HCT116 (cell line): ENCODE measurements around the gene CR2. TPM values are rescaled to one million over a fixed set of nuclear protein-coding genes. Genes with fewer than 3 reads are reported as not detected.

Source experiments
- ATAC-seq: fragments of 200-7000 bp; cut with Tn5 transposase; 2 replicates; pipeline ENCODE4 v1.9.1; 2020; ENCODE audit warnings: mild to moderate bottlenecking, moderate library complexity
- BruUV-seq: library from RNA; stranded (reverse); fragments of 400-500 nt; replicated peaks from 2 replicates; lab custom pipeline; 2021; lab: Mats Ljungman, UMichigan
- CTCF ChIA-PET: fragments of 300-600 bp; sonication (Branson Sonifier 250); formaldehyde crosslinking; loops from one replicate; lab custom pipeline; 2021; ENCODE audit warnings: antibody characterized with exemption; lab: Charles Lee
- POLR2A ChIA-PET: fragments of 300-600, 350-600 bp; sonication (Branson Sonifier 250); formaldehyde crosslinking; loops from one replicate; lab custom pipeline; 2021; ENCODE audit warnings: antibody characterized with exemption; lab: Charles Lee
- RAD21 ChIA-PET, 2 experiments: fragments of 300-600 bp; sonication (Branson Sonifier 250); formaldehyde crosslinking; loops; one replicate each; lab custom pipeline; 2023; ENCODE audit warnings: low total read pairs in 2 of 2; ENCODE audit not compliant: uncharacterized antibody in 2 of 2, unreplicated experiment in 2 of 2, low non-redundant PET in 1 of 2; lab: Charles Lee
- DNase-seq: peaks from one replicate; pipeline ENCODE4 v3.0.0-alpha.2; 2010; ENCODE audit warnings: low read depth, low spot score
- H2AFZ ChIP-seq: fragments of 200-600 bp; shearing (Covaris generic), sonication (generic); 2 replicates; pipeline ENCODE4 v1.6.1; 2017; ENCODE audit warnings: low read depth, mixed run types, mixed read lengths, antibody characterized with exemption, low read length; ENCODE audit not compliant: poor library complexity, severe bottlenecking
- H3K27ac ChIP-seq: 2 replicates; pipeline ENCODE4 v1.5.1; 2012; ENCODE audit warnings: low read depth, low read length
- H3K27me3 ChIP-seq: fragments of 200-600 bp; sonication (generic); 2 replicates; pipeline ENCODE4 v1.6.1; 2016; ENCODE audit warnings: mixed run types, low read length, mixed read lengths; ENCODE audit not compliant: insufficient read depth
- H3K36me3 ChIP-seq, 2 experiments: fragments of 200-500 bp in 1 of 2; fragments of 200-600 bp in 1 of 2; sonication (Bioruptor generic) in 1 of 2; sonication (generic) in 1 of 2; 2 replicates each; pipeline versions ENCODE4 v1.5.1 to v1.6.1; 2014 to 2016; ENCODE audit warnings: low read length in 2 of 2, inconsistent platforms in 1 of 2, mixed read lengths in 1 of 2, mixed run types in 1 of 2; ENCODE audit not compliant: insufficient read depth in 2 of 2, control insufficient read depth in 1 of 2
- H3K4me1 ChIP-seq, 2 experiments: fragments of 200-600 bp in 1 of 2; sonication (generic) in 1 of 2; 2 replicates each; pipeline versions ENCODE4 v1.5.1 to v1.6.1; 2012 to 2017; ENCODE audit warnings: low read length in 2 of 2, inconsistent platforms in 1 of 2, mild to moderate bottlenecking in 1 of 2, mixed read lengths in 1 of 2, mixed run types in 1 of 2, moderate library complexity in 1 of 2; ENCODE audit not compliant: insufficient read depth in 2 of 2, control insufficient read depth in 1 of 2
- H3K4me2 ChIP-seq: fragments of 200-600 bp; sonication (generic); 2 replicates; pipeline ENCODE4 v1.6.1; 2017; ENCODE audit warnings: mixed run types, low read length, mixed read lengths
- H3K4me3 ChIP-seq, 2 experiments: fragments of 200-600 bp in 1 of 2; sonication (generic) in 1 of 2; replicated peaks in 1 of 2; 2 replicates each; pipeline ENCODE4 v1.5.1; 2011 to 2016; ENCODE audit warnings: low read length in 2 of 2, control low read depth in 1 of 2, low read depth in 1 of 2, mild to moderate bottlenecking in 1 of 2, mixed read lengths in 1 of 2, mixed run types in 1 of 2
- H3K79me2 ChIP-seq: fragments of 200-600 bp; sonication (generic); 2 replicates; pipeline ENCODE4 v1.6.1; 2017; ENCODE audit warnings: mild to moderate bottlenecking, mixed run types, low read length, moderate library complexity, mixed read lengths; ENCODE audit not compliant: insufficient read depth
- H3K9ac ChIP-seq: fragments of 200-600 bp; sonication (generic); 2 replicates; pipeline ENCODE4 v1.6.1; 2016; ENCODE audit warnings: low read length, mixed read lengths
- H3K9me2 ChIP-seq: fragments of 200-600 bp; sonication (generic), shearing (Covaris generic); 2 replicates; pipeline ENCODE4 v1.6.1; 2017; ENCODE audit warnings: mixed run types, mild to moderate bottlenecking, moderate library complexity; ENCODE audit not compliant: insufficient read depth
- H3K9me3 ChIP-seq, 2 experiments: fragments of 200-500 bp in 1 of 2; fragments of 200-600 bp in 1 of 2; sonication (Bioruptor generic) in 1 of 2; sonication (generic) in 1 of 2; 2 replicates each; pipeline ENCODE4 v1.6.1; 2014 to 2017; ENCODE audit warnings: low read length in 2 of 2, mixed read lengths in 2 of 2, inconsistent platforms in 1 of 2, low read depth in 1 of 2, mild to moderate bottlenecking in 1 of 2, mixed run types in 1 of 2, moderate library complexity in 1 of 2; ENCODE audit not compliant: control insufficient read depth in 1 of 2, insufficient read depth in 1 of 2
- H4K20me1 ChIP-seq: fragments of 200-600 bp; sonication (generic), shearing (Covaris generic); 2 replicates; pipeline ENCODE4 v1.6.1; 2017; ENCODE audit warnings: mixed run types, mild to moderate bottlenecking, moderate library complexity; ENCODE audit not compliant: insufficient read depth
- EGR1 ChIP-seq: IDR thresholded peaks from 2 replicates; pipeline ENCODE4 v1.6.1; 2012; ENCODE audit warnings: low read depth
- EZH2 ChIP-seq: fragments of 200-600 bp; sonication (generic); IDR thresholded peaks from 2 replicates; pipeline ENCODE4 v1.6.1; 2017; ENCODE audit warnings: antibody characterized with exemption, mixed run types
- EZH2phosphoT487 ChIP-seq: fragments of 200-600 bp; IDR thresholded peaks from 2 replicates; pipeline ENCODE4 v1.6.1; 2018; ENCODE audit warnings: antibody characterized with exemption, borderline replicate concordance
- FOSL1 ChIP-seq: IDR thresholded peaks from 2 replicates; pipeline ENCODE4 v1.6.1; 2012; ENCODE audit warnings: low read depth
- JUND ChIP-seq: IDR thresholded peaks from 2 replicates; pipeline ENCODE4 v1.6.1; 2012
- POLR2A ChIP-seq: IDR thresholded peaks from 2 replicates; pipeline ENCODE4 v1.7.0; 2011; ENCODE audit warnings: borderline replicate concordance; ENCODE audit not compliant: insufficient read depth, insufficient read length; ENCODE audit errors: extremely low read depth
- POLR2AphosphoS5 ChIP-seq: IDR thresholded peaks from 2 replicates; pipeline ENCODE4 v1.6.1; 2011; ENCODE audit warnings: mild to moderate bottlenecking, low read depth, low read length, moderate library complexity
- SP1 ChIP-seq: IDR thresholded peaks from 2 replicates; pipeline ENCODE4 v1.6.1; 2012; ENCODE audit warnings: low read depth
- SRF ChIP-seq: IDR thresholded peaks from 2 replicates; pipeline ENCODE4 v1.6.1; 2012; ENCODE audit warnings: low read depth
- TCF7L2 ChIP-seq: IDR thresholded peaks from 2 replicates; pipeline ENCODE4 v1.7.0; 2011; ENCODE audit warnings: borderline replicate concordance, inconsistent platforms; ENCODE audit not compliant: insufficient read depth, insufficient read length; ENCODE audit errors: extremely low read depth
- YY1 ChIP-seq: IDR thresholded peaks from 2 replicates; pipeline ENCODE4 v1.6.1; 2011; ENCODE audit warnings: low read length, low read depth, moderate library complexity, mild to moderate bottlenecking; ENCODE audit not compliant: insufficient replicate concordance; ENCODE audit errors: extremely low read depth
- ZBTB33 ChIP-seq: IDR thresholded peaks from 2 replicates; pipeline ENCODE4 v1.6.1; 2011; ENCODE audit warnings: mild to moderate bottlenecking, low read length, moderate library complexity; ENCODE audit not compliant: insufficient replicate concordance; ENCODE audit errors: extremely low read depth
- ZFX ChIP-seq: fragments of 450-650 bp; IDR thresholded peaks from 2 replicates; pipeline ENCODE4 v1.6.1; 2017
- ZNF274 ChIP-seq: fragments of 200-500 bp; sonication (Bioruptor generic); IDR thresholded peaks from 2 replicates; pipeline ENCODE4 v1.6.1; 2014; ENCODE audit warnings: mild to moderate bottlenecking, low read depth, low read length, inconsistent platforms
- intact Hi-C: fragments of 100-400 bp; cut with micrococcal nuclease; formaldehyde crosslinking; loops from 2 replicates; pipeline ENCODE4 v1.10.0; 2022
- total RNA-seq: library from RNA; stranded (reverse); gene quantifications from one replicate; pipeline ENCODE4 v1.2.1, GENCODE V29; 2021; ENCODE audit not compliant: unreplicated experiment
- TF ChIP-seq, protein P1 (sequence below): IDR thresholded peaks from 2 replicates; pipeline ENCODE4 v1.6.1; 2012
- TF ChIP-seq, protein P2 (sequence below): IDR thresholded peaks from 2 replicates; pipeline ENCODE4 v1.6.1; 2012

Gene CR2
- total RNA-seq, 1 experiment from 2014 or later: 4.0 TPM

- H3K27me3 ChIP-seq: no peaks in the 10 kb centered on the region
- RAD21 ChIA-PET: no interaction called here
Observed at GRCh38 chr1:207461649-207462048, 7.5 kb downstream of the CR2 start.

GRCh38 chr1:207462535-207462934 is 8.4 kb downstream of the CR2 start:
- H2AFZ ChIP-seq: no peak overlapping the region
- H4K20me1 ChIP-seq: no peaks in the 10 kb centered on the region
- no peak overlapping the region for H3K4me3 ChIP-seq
- no peaks in the 10 kb centered on the region for H3K36me3 ChIP-seq
- CTCF ChIA-PET: no interaction called here
- RAD21 ChIA-PET: no interaction called here
- H3K4me1 ChIP-seq: no peaks in the 10 kb centered on the region
- POLR2A ChIA-PET: no interaction called here
- no TSS peak for BruUV-seq
- DNase-seq: no peak
- H3K9me2 ChIP-seq: 0 out of 2 replicates have a peak, but pooled peaks cover 5% of the 10 kb centered on the region
- intact Hi-C loops: no loop called here
- H3K79me2 ChIP-seq: no peaks in the 10 kb centered on the region
- TF ChIP-seq YY1 (no peak), EZH2 (no peak), EGR1 (no peak), ZBTB33 (no peak), ZFX (no peak), ZNF274 (no peak), SP1 (no peak), FOSL1 (no peak), JUND (no peak), POLR2AphosphoS5 (no peak), EZH2phosphoT487 (no peak), SRF (no peak)
- TF ChIP-seq, protein P1, sequence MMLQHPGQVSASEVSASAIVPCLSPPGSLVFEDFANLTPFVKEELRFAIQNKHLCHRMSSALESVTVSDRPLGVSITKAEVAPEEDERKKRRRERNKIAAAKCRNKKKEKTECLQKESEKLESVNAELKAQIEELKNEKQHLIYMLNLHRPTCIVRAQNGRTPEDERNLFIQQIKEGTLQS: no peak
- TF ChIP-seq, protein P2, sequence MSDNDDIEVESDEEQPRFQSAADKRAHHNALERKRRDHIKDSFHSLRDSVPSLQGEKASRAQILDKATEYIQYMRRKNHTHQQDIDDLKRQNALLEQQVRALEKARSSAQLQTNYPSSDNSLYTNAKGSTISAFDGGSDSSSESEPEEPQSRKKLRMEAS: no peak
- no peak for ATAC-seq
- no peaks in the 10 kb centered on the region for H3K9me3 ChIP-seq
- H3K27ac ChIP-seq: no peak overlapping the region
- no peak overlapping the region for H3K4me2 ChIP-seq
- H3K9ac ChIP-seq: no peak overlapping the region
- no peaks in the 10 kb centered on the region for H3K27me3 ChIP-seq

More at GRCh38 chr1:207461649-207462048, 7.5 kb downstream of the CR2 start:
- Histone ChIP-seq H3K9ac (no peak overlapping the region), H3K9me3 (no peaks in the 10 kb centered on the region), H3K4me1 (no peaks in the 10 kb centered on the region), H3K9me2 (0 out of 2 replicates have a peak, but pooled peaks cover 5% of the 10 kb centered on the region), H3K4me2 (no peak overlapping the region), H2AFZ (no peak overlapping the region), H3K27ac (no peak overlapping the region), H3K79me2 (no peaks in the 10 kb centered on the region), H3K36me3 (no peaks in the 10 kb centered on the region), H4K20me1 (no peaks in the 10 kb centered on the region), H3K4me3 (no peak overlapping the region)
- no TSS peak for BruUV-seq
- ATAC-seq (no peak), DNase-seq (no peak)
- CTCF ChIA-PET: no interaction called here
- intact Hi-C loops: no loop called here
- POLR2A ChIA-PET: no interaction called here
- TF ChIP-seq POLR2A (no peak), TCF7L2 (no peak), FOSL1 (no peak)
